ENCODE data around the gene OR5H1.

Gene OR5H1

DNA sequence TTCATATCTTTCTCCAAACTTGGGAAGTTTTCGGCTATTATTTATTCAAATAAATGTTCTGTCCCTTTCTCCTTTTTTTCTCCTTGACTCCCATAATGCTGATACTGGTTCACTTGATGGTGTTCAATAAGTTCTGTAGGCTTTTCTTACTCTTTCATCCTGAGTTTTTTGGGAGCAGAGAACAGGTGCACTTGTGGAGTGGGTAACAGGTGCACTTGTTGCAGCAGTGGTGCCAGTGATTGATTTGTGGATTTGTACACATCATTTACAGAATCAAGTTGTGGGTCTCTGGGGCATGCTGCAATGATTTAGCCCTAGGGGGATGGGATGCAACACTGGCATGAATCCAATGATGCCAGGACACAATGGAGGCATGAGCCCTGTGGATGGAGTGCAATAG is 14.8 kb upstream of the OR5H1 start:
- TF ChIP-seq CTCF (IDR thresholded peaks at IDR 0.05): no peak

- TF ChIP-seq CTCF (IDR thresholded peaks at IDR 0.05): no peak
Observed at GRCh38 chr3:98136631-98137030, 6.1 kb downstream of the OR5H1 start.

DNA sequence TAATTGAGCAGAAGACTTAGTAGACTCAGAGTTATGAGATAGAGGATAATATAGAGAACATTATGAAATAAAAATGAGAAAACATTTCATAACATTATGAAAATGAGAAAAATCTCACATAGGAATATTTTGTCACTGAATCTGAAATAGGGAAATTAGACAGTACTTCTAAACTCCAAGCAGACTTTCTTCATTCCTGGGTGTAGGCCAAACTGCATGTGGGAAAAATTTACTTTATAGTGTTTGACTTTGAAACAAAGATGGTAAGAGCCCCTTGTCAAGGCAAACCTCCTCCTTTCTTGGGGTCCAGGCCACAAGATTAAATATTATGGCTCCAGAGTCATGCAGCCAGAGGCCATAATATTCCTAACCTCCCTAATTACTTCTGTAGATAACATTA is 10.0 kb downstream of the OR5H1 start:
- TF ChIP-seq CTCF (IDR thresholded peaks at IDR 0.05): no peak

GRCh38 chr3:98147179-98147578 is 16.7 kb downstream of the OR5H1 start, which contains the start of gene OR5H14:
Gene OR5H14, plus strand, starts transcription at chr3:98147479. Its CDS starts 1,907 bp downstream, at chr3:98149386.
- no peak for TF ChIP-seq CTCF (IDR thresholded peaks at IDR 0.05)

DNA sequence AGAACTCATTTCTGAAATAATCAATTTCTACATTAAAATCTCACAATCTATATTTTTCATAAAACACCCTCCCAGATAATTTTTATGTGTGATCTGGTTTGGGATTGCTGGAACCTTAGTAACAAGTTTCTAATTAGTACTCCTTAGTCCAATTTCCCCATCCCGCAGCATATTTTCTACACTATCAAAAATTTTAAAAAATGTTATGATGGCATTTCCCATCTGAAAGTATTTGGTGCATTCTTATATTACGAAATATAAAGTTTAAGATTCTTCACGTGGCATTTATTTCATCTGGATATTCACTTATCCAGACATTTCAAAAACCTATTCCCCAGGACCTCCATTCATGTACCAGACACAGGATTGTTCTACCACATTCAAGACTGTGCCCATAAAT is 18.2 kb downstream of the OR5H1 start:
- no peak for TF ChIP-seq CTCF (IDR thresholded peaks at IDR 0.05)

GRCh38 chr3:98151241-98151640 is 20.7 kb downstream of the OR5H1 start:
- TF ChIP-seq CTCF (IDR thresholded peaks at IDR 0.05): no peak

DNA sequence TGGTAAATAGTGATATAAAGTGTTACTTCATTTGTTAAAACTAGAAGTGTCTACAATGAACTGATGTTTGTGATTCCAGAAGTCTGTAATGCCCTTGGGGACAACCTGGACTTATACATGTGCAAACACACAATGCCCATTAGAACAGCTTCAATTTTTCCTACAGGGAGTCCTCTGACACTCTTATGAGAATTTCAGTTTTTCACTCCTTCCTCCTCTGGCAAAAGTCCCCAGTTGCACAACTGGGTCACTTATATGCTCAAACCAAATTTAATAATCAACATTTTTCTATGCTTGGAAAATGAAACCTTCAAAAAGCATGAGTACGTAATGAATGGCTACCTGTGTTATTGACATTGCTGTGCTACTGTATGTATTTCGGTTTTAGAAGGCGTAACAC is 35.9 kb downstream of the OR5H1 start, which contains the start of gene OR5H15:
TSS of gene OR5H15 (plus strand) at position 301 of the 400 bp plus-strand sequence. CDS start 2,004 bp downstream, outside the sequence.
- TF ChIP-seq CTCF (IDR thresholded peaks at IDR 0.05): no peak

- no peak for TF ChIP-seq CTCF (IDR thresholded peaks at IDR 0.05)
Observed at GRCh38 chr3:98171071-98171470, 40.5 kb downstream of the OR5H1 start.

Measured in LNCAP (cell line).